ENCODE results near the gene OR6J1.
A peak's percentile ranks its signal among the peaks of the same experiment; 100 is the strongest.
"Not testable (repeated sequence)": the region's sequence is repeated elsewhere in the genome, so short reads cannot be mapped to it uniquely, and the experiment has no call there.

The OR6J1 gene

GRCh38 chr14:22650960-22651521 lies 6.9 kb upstream of the OR6J1 start:
- no peak for DNase-seq (ENCODE audit: low spot score)

- no peak for DNase-seq (ENCODE audit: low spot score)
Observed at GRCh38 chr14:22650046-22650739, 6.0 kb upstream of the OR6J1 start.

GRCh38 chr14:22648506-22648905 lies 4.4 kb upstream of the OR6J1 start:
- no peak for DNase-seq (ENCODE audit: low spot score)

GRCh38 chr14:22646570-22647254 lies 2.6 kb upstream of the OR6J1 start:
- DNase-seq (ENCODE audit: low spot score): no peak

GRCh38 chr14:22641846-22642245 lies 2.3 kb downstream of the OR6J1 start:
- no peak for DNase-seq (ENCODE audit: low spot score)

GRCh38 chr14:22640192-22640591 lies 4.0 kb downstream of the OR6J1 start:
- no peak for DNase-seq (ENCODE audit: low spot score)

GRCh38 chr14:22635980-22636379 lies 8.2 kb downstream of the OR6J1 start:
- DNase-seq (ENCODE audit: low spot score): not testable (repeated sequence)

GRCh38 chr14:22634233-22634900 lies 9.8 kb downstream of the OR6J1 start:
- DNase-seq (ENCODE audit: low spot score): no peak

GRCh38 chr14:22630486-22630885 lies 13.7 kb downstream of the OR6J1 start:
- no peak for DNase-seq (ENCODE audit: low spot score)

- DNase-seq (ENCODE audit: low spot score): no peak
Observed at GRCh38 chr14:22630066-22630465, 14.1 kb downstream of the OR6J1 start.

GRCh38 chr14:22629361-22629760 lies 14.8 kb downstream of the OR6J1 start:
- no peak for DNase-seq (ENCODE audit: low spot score)

GRCh38 chr14:22627506-22628263 lies 16.5 kb downstream of the OR6J1 start:
- no peak for DNase-seq (ENCODE audit: low spot score)

GRCh38 chr14:22626590-22626989 lies 17.6 kb downstream of the OR6J1 start:
- DNase-seq (ENCODE audit: low spot score): no peak

- no peak for DNase-seq (ENCODE audit: low spot score)
Observed at GRCh38 chr14:22623047-22623446, 21.1 kb downstream of the OR6J1 start.

- no peak for DNase-seq (ENCODE audit: low spot score)
Observed at GRCh38 chr14:22622255-22622654, 21.9 kb downstream of the OR6J1 start.

GRCh38 chr14:22615765-22616164 lies 28.4 kb downstream of the OR6J1 start:
- DNase-seq (ENCODE audit: low spot score): not testable (repeated sequence)

GRCh38 chr14:22614240-22614799 lies 29.8 kb downstream of the OR6J1 start:
- DNase-seq (ENCODE audit: low spot score): peak; percentile 93

- no peak for DNase-seq (ENCODE audit: low spot score)
Observed at GRCh38 chr14:22613736-22614239, 30.4 kb downstream of the OR6J1 start.

- DNase-seq (ENCODE audit: low spot score): no peak
Observed at GRCh38 chr14:22613106-22613695, 31.0 kb downstream of the OR6J1 start.

GRCh38 chr14:22610931-22611330 lies 33.2 kb downstream of the OR6J1 start:
- no peak for DNase-seq (ENCODE audit: low spot score)

- no peak for DNase-seq (ENCODE audit: low spot score)
Observed at GRCh38 chr14:22607291-22607690, 36.9 kb downstream of the OR6J1 start.

Data from kidney capillary endothelial cell (primary cell).